Gastroesophageal sphincter (tissue), 3 donors: Measurements from ENCODE around the gene SLC38A1.

ENCODE experiments used
- POLR2A ChIP-seq, 2 donors: fragments of 450-650 bp; IDR thresholded peaks; one replicate each; pipeline ENCODE4 v1.6.1; 2017; ENCODE audit warnings: antibody characterized with exemption in 2 of 2, mild to moderate bottlenecking in 2 of 2, moderate library complexity in 1 of 2
- POLR2AphosphoS5 ChIP-seq: sonication (generic); formaldehyde crosslinking; IDR thresholded peaks from one replicate; pipeline ENCODE4 v1.6.1; 2017; ENCODE audit warnings: antibody characterized with exemption
- TF ChIP-seq, protein P1 (sequence below), 4 experiments: fragments of 200-600 bp in 2 of 4; fragments of 450-650 bp in 2 of 4; sonication (generic) in 1 of 4; IDR thresholded peaks; one replicate each; pipeline ENCODE4 v1.5.1; 2017 to 2019; ENCODE audit warnings: antibody characterized with exemption in 4 of 4, mild to moderate bottlenecking in 2 of 4, moderate library complexity in 2 of 4

DNA sequence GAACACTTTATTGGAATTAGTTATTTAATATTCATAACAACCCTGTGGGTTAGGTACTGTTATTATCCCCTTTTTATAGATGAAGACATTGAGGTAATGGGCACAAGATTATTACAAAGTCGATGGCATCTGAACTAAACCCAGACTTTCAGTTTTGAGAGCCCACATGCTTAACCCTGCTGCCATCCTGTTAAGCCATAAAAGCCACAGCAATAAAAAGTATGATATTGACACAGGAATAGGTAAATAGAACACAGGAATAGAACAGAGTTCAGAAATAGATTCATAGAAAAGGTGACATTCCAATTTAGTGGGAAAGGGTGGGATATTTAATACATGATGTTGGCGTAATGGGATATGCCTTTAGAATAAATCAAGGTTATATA, 119.8 kb downstream of the SLC38A1 start:
- TF ChIP-seq, protein P1, sequence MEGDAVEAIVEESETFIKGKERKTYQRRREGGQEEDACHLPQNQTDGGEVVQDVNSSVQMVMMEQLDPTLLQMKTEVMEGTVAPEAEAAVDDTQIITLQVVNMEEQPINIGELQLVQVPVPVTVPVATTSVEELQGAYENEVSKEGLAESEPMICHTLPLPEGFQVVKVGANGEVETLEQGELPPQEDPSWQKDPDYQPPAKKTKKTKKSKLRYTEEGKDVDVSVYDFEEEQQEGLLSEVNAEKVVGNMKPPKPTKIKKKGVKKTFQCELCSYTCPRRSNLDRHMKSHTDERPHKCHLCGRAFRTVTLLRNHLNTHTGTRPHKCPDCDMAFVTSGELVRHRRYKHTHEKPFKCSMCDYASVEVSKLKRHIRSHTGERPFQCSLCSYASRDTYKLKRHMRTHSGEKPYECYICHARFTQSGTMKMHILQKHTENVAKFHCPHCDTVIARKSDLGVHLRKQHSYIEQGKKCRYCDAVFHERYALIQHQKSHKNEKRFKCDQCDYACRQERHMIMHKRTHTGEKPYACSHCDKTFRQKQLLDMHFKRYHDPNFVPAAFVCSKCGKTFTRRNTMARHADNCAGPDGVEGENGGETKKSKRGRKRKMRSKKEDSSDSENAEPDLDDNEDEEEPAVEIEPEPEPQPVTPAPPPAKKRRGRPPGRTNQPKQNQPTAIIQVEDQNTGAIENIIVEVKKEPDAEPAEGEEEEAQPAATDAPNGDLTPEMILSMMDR (IDR thresholded peaks at IDR 0.05): no peak
- no peak for TF ChIP-seq POLR2A (IDR thresholded peaks at IDR 0.05)
- TF ChIP-seq POLR2AphosphoS5: no peak
